GM23338 (cell line): Measurements from ENCODE around the gene OR1N2. TPM values are rescaled to one million over a fixed set of nuclear protein-coding genes. Genes with fewer than 3 reads are reported as not detected.

Experiments
- ATAC-seq: fragments of 200-7000 bp; cut with Tn5 transposase; 3 replicates; pipeline ENCODE4 v1.9.1; 2020
- DNase-seq: peaks from one replicate; pipeline ENCODE4 v3.0.0-alpha.2; 2015; ENCODE audit warnings: low spot score
- H2AFZ ChIP-seq: fragments of 200-600 bp; sonication (generic); 2 replicates; pipeline ENCODE4 v1.8.0; 2016; ENCODE audit warnings: antibody characterized with exemption, mild to moderate bottlenecking, moderate library complexity
- H3F3A ChIP-seq: fragments of 200-600 bp; sonication (generic); replicated peaks from 2 replicates; pipeline ENCODE4 v1.8.0; 2017; ENCODE audit warnings: antibody characterized with exemption, mixed run types, low read depth
- H3K27ac ChIP-seq: fragments of 200-600 bp; sonication (generic); 2 replicates; pipeline ENCODE4 v1.6.1; 2016; ENCODE audit warnings: low read depth
- H3K27me3 ChIP-seq: fragments of 200-600 bp; sonication (generic); 2 replicates; pipeline ENCODE4 v1.8.0; 2016; ENCODE audit warnings: mild to moderate bottlenecking, mixed run types, moderate library complexity; ENCODE audit not compliant: insufficient read depth
- H3K36me3 ChIP-seq: fragments of 200-600 bp; sonication (generic); 2 replicates; pipeline ENCODE4 v1.8.0; 2016; ENCODE audit warnings: mild to moderate bottlenecking; ENCODE audit not compliant: insufficient read depth
- H3K4me1 ChIP-seq: fragments of 200-600 bp; sonication (generic); 2 replicates; pipeline ENCODE4 v1.8.0; 2016; ENCODE audit warnings: mild to moderate bottlenecking, moderate library complexity; ENCODE audit not compliant: insufficient read depth
- H3K4me2 ChIP-seq: fragments of 200-600 bp; sonication (generic); 2 replicates; pipeline ENCODE4 v1.7.1; 2017; ENCODE audit warnings: mixed run types
- H3K4me3 ChIP-seq: fragments of 200-600 bp; sonication (generic); 2 replicates; pipeline ENCODE4 v1.6.1; 2016; ENCODE audit warnings: mixed run types
- H3K79me2 ChIP-seq: fragments of 200-600 bp; sonication (generic); replicated peaks from 2 replicates; pipeline ENCODE4 v1.8.0; 2017; ENCODE audit warnings: mild to moderate bottlenecking; ENCODE audit not compliant: insufficient read depth
- H3K9me2 ChIP-seq: fragments of 200-600 bp; sonication (generic); 2 replicates; pipeline ENCODE4 v1.8.0; 2017; ENCODE audit not compliant: insufficient read depth
- H4K20me1 ChIP-seq: fragments of 200-600 bp; sonication (generic); replicated peaks from 2 replicates; pipeline ENCODE4 v1.8.0; 2017; ENCODE audit warnings: mild to moderate bottlenecking; ENCODE audit not compliant: insufficient read depth
- H3K27ac Mint-ChIP-seq: 2 replicates; pipeline ENCODE4 v1.8.0; 2020; ENCODE audit warnings: inconsistent platforms, mild to moderate bottlenecking, moderate library complexity, mixed read lengths
- H3K27me3 Mint-ChIP-seq: 3 replicates; pipeline ENCODE4 v1.8.0; 2022; ENCODE audit warnings: low read depth, mild to moderate bottlenecking, moderate library complexity, mixed read lengths, inconsistent platforms; ENCODE audit not compliant: insufficient read depth, poor library complexity
- H3K36me3 Mint-ChIP-seq: 3 replicates; pipeline ENCODE4 v1.8.0; 2021; ENCODE audit warnings: low read depth, mild to moderate bottlenecking, inconsistent platforms, moderate library complexity, mixed read lengths
- H3K4me1 Mint-ChIP-seq: 3 replicates; pipeline ENCODE4 v1.8.0; 2020; ENCODE audit warnings: mild to moderate bottlenecking, inconsistent platforms, mixed read lengths
- H3K4me3 Mint-ChIP-seq: 3 replicates; pipeline ENCODE4 v1.8.0; 2021; ENCODE audit warnings: moderate library complexity, mild to moderate bottlenecking, inconsistent platforms, mixed read lengths
- H3K9me3 Mint-ChIP-seq: 3 replicates; pipeline ENCODE4 v1.8.0; 2020; ENCODE audit warnings: moderate library complexity, mild to moderate bottlenecking, inconsistent platforms, mixed read lengths
- CREB1 ChIP-seq: fragments of 250-450 bp; sonication (Bioruptor Pico); IDR thresholded peaks from 2 replicates; pipeline ENCODE4 v1.5.0; 2020; ENCODE audit warnings: low read depth, mild to moderate bottlenecking, moderate library complexity
- CTCF ChIP-seq, 2 experiments: fragments of 200-600 bp in 1 of 2; sonication (generic) in 1 of 2; conservative IDR thresholded peaks; 2 replicates each; pipeline versions ENCODE4 v1.5.1 to v1.6.1; 2016 to 2017; ENCODE audit warnings: antibody characterized with exemption in 2 of 2, low read depth in 2 of 2, mild to moderate bottlenecking in 2 of 2, moderate library complexity in 1 of 2
- ETS1 ChIP-seq: IDR thresholded peaks from 2 replicates; pipeline ENCODE4 v1.6.1; 2016; ENCODE audit warnings: antibody characterized with exemption
- EZH2 ChIP-seq: fragments of 200-600 bp; sonication (generic); IDR thresholded peaks from one replicate; pipeline ENCODE4 v1.8.0; 2017; ENCODE audit warnings: antibody characterized with exemption, mild to moderate bottlenecking, low read depth; ENCODE audit not compliant: unreplicated experiment
- EZH2phosphoT487 ChIP-seq: fragments of 200-600 bp; sonication (generic); IDR thresholded peaks from one replicate; pipeline ENCODE4 v1.8.1; 2018; ENCODE audit warnings: antibody characterized with exemption; ENCODE audit not compliant: unreplicated experiment
- JUNB ChIP-seq: IDR thresholded peaks from one replicate; pipeline ENCODE4 v1.6.1; 2016; ENCODE audit warnings: antibody characterized with exemption; ENCODE audit not compliant: unreplicated experiment
- POLR2AphosphoS5 ChIP-seq: IDR thresholded peaks from 2 replicates; pipeline ENCODE4 v1.6.1; 2016; ENCODE audit warnings: antibody characterized with exemption, low read depth
- REST ChIP-seq: IDR thresholded peaks from one replicate; pipeline ENCODE4 v1.6.1; 2018; ENCODE audit warnings: antibody characterized with exemption; ENCODE audit not compliant: unreplicated experiment
- ZNF114 ChIP-seq: fragments of 250-450 bp; sonication (Bioruptor Pico); IDR thresholded peaks from 2 replicates; pipeline ENCODE4 v1.5.0; 2020; ENCODE audit warnings: mild to moderate bottlenecking, moderate library complexity
- ZNF331 ChIP-seq: fragments of 250-450 bp; sonication (Bioruptor Pico); IDR thresholded peaks from 2 replicates; pipeline ENCODE4 v1.5.0; 2020; ENCODE audit warnings: low read depth, mild to moderate bottlenecking, moderate library complexity
- ZNF462 ChIP-seq: fragments of 250-450 bp; sonication (Bioruptor Pico); IDR thresholded peaks from 2 replicates; pipeline ENCODE4 v1.5.0; 2020; ENCODE audit warnings: mild to moderate bottlenecking, moderate library complexity
- polyA plus RNA-seq: library from polyadenylated mRNA; unstranded; fragments of >200 nt; fragmentation: Nextera tagmentation; extraction: Ambion mirVana; gene quantifications from 2 replicates; pipeline ENCODE4 v1.2.1, GENCODE V29; 2016
- total RNA-seq: library from RNA; depleted of rRNA; stranded (reverse); fragments of >200 nt; shearing (Covaris generic); gene quantifications from 2 replicates; pipeline ENCODE4 v1.2.3, GENCODE V29; 2014

Gene OR1N2
- total and polyA plus RNA-seq, 2 experiments from 2014 or later = not detected

GRCh38 chr9:122567901-122568300 lies 15.0 kb downstream of the OR1N2 start:
- DNase-seq = no peak
- H3K9me2 ChIP-seq = no peaks in the 10 kb centered on the region
- H3K4me1 Mint-ChIP-seq = no peaks in the 10 kb centered on the region
- H3K4me2 ChIP-seq = no peak overlapping the region
- H3K4me3 ChIP-seq = no peak overlapping the region
- ATAC-seq = no peak
- H4K20me1 ChIP-seq = no peaks in the 10 kb centered on the region
- no peak overlapping the region for H2AFZ ChIP-seq
- no peaks in the 10 kb centered on the region for H3K27me3 Mint-ChIP-seq
- H3K79me2 ChIP-seq = no peaks in the 10 kb centered on the region
- H3F3A ChIP-seq = no peaks in the 10 kb centered on the region
- no peaks in the 10 kb centered on the region for H3K4me1 ChIP-seq
- H3K27ac Mint-ChIP-seq = no peak overlapping the region
- no peaks in the 10 kb centered on the region for H3K27me3 ChIP-seq
- H3K27ac ChIP-seq = no peak overlapping the region
- no peak overlapping the region for H3K4me3 Mint-ChIP-seq
- peaks cover 84% of the 10 kb centered on the region for H3K9me3 Mint-ChIP-seq
- no peak for TF ChIP-seq JUNB
- no peak for TF ChIP-seq CREB1 (CRISPR knock-in tag)
- TF ChIP-seq ZNF331 (CRISPR knock-in tag) = no peak
- no peak for TF ChIP-seq ETS1
- TF ChIP-seq EZH2 = no peak
- TF ChIP-seq REST = no peak
- TF ChIP-seq EZH2phosphoT487 = no peak
- TF ChIP-seq ZNF462 (CRISPR knock-in tag) = no peak
- no peak for TF ChIP-seq POLR2AphosphoS5
- no peak for TF ChIP-seq ZNF114
- no peak for TF ChIP-seq CTCF (conservative IDR thresholded peaks at IDR 0.05; ENCODE audit: low read depth in 2 of 2)
- H3K36me3 Mint-ChIP-seq = peaks cover 17% of the 10 kb centered on the region
- H3K36me3 ChIP-seq = no peaks in the 10 kb centered on the region
